ENCODE data around the gene KCNH2. TPM values are rescaled to one million over a fixed set of nuclear protein-coding genes. Genes with fewer than 3 reads are reported as not detected.

Gene KCNH2
- total and polyA plus RNA-seq, 2 donors (not counting 1 experiment from before 2014, with no cell fraction given), result 0.86 to 2.7 TPM

GRCh38 chr7:150976529-150977381, 1.4 kb downstream of the KCNH2 start:
- ATAC-seq (ENCODE audit: low read depth) (no peak), DNase-seq (no peak)
- no peak overlapping the region for H3K27ac ChIP-seq (ENCODE audit: low read length in 2 of 2)
- H3K4me1 ChIP-seq (ENCODE audit: control insufficient read depth in 2 of 2, insufficient read depth in 2 of 2, low read length in 2 of 2), result peaks cover 37 to 42% of the 10 kb centered on the region in 2 donors
- no peaks in the 10 kb centered on the region for H4K20me1 ChIP-seq (ENCODE audit: control insufficient read depth, insufficient read depth, low read length, poor library complexity, severe bottlenecking)
- Mint-ChIP-seq H3K27ac (peak overlapping the region; percentile 51), H3K4me3 (peak overlapping the region; percentile 85), H3K27me3 (peaks cover 31% of the 10 kb centered on the region), H3K9me3 (ENCODE audit: insufficient read depth) (no peaks in the 10 kb centered on the region), H3K4me1 (peaks cover 44% of the 10 kb centered on the region)
- H3K36me3 ChIP-seq (replicated peaks in 1 of 2; ENCODE audit: control extremely low read depth in 1 of 2, control insufficient read depth in 1 of 2, extremely low read depth in 1 of 2, insufficient read depth in 2 of 2, low read length in 1 of 2), result no peaks in the 10 kb centered on the region
- no peak overlapping the region for H3K9ac ChIP-seq (ENCODE audit: low read length)
- WGBS (ENCODE audit: insufficient coverage), result 40% methylated on average over 11 of the region's 13 CpGs
- H3K4me2 ChIP-seq (replicated peaks; ENCODE audit: low read depth, low read length, poor library complexity, severe bottlenecking), result peak overlapping the region; percentile 79
- H2AFZ ChIP-seq (ENCODE audit: insufficient read depth, low read depth, low read length, poor library complexity, severe bottlenecking), result no peak overlapping the region
- no peak for TF ChIP-seq EZH2 (IDR thresholded peaks at IDR 0.05; ENCODE audit: borderline replicate concordance, insufficient read depth, low read depth, low read length, poor library complexity, severe bottlenecking)
- TF ChIP-seq CTCF (IDR thresholded peaks at IDR 0.05), result no peak
- intact Hi-C loops (cut with micrococcal nuclease), result loop anchor here (5.0 kb wide), 1 partner anchor 106 kb away; the partner anchor contains the start of genes FASTK and TMUB1
- peaks cover 0 to 59% (median 30%) of the 10 kb centered on the region in 4 experiments for H3K27me3 ChIP-seq (replicated peaks in 1 of 4; ENCODE audit: control extremely low read depth in 1 of 4, control insufficient read depth in 3 of 4, insufficient read depth in 4 of 4, low read length in 3 of 4)
- no peaks in the 10 kb centered on the region for H3K79me2 ChIP-seq (ENCODE audit: control insufficient read depth, insufficient read depth, low read length)
- CTCF ChIA-PET, result interaction anchor here (0.9 to 1.0 kb wide), 2 partner anchors 32 to 79 kb away, joined by 3 read pairs; no protein-coding TSS in a partner anchor
- POLR2A ChIA-PET, result no interaction called here
- H3K4me3 ChIP-seq (ENCODE audit: control extremely low read depth in 1 of 5, extremely low read depth in 1 of 5, insufficient read depth in 1 of 5, low read depth in 2 of 5, low read length in 4 of 5), result peak overlapping the region in 1 of 5 experiments; percentile 11
- H3K9me3 ChIP-seq (ENCODE audit: control extremely low read depth in 1 of 3, control insufficient read depth in 2 of 3, insufficient read depth in 1 of 3, low read length in 2 of 3), result peaks cover 0 to 30% (median 0%) of the 10 kb centered on the region in 3 donors
